Stimulated activated effector memory CD8-positive, alpha-beta T cell treated with anti-CD3 and anti-CD28 coated beads, Interleukin-12 subunit alpha, Interleukin-12 subunit beta, amount 100 ng/mL, for 72 hours (primary cell): ENCODE data around the gene BRI3BP.

Experiments
- ATAC-seq: fragments of 150-1000 bp; cut with Tn5 transposase; 2 replicates; pipeline ENCODE4 v1.10.0; 2021
- DNase-seq, 2 donors: peaks; one replicate each; pipeline ENCODE4 v3.0.0; 2021 to 2022; ENCODE audit warnings: low spot score in 2 of 2
- H3K27ac Mint-ChIP-seq: one replicate; pipeline ENCODE4 v1.8.0; 2022; ENCODE audit warnings: mild to moderate bottlenecking, mixed read lengths
- H3K36me3 Mint-ChIP-seq: one replicate; pipeline ENCODE4 v1.8.0; 2022; ENCODE audit warnings: mild to moderate bottlenecking, mixed read lengths
- H3K4me1 Mint-ChIP-seq: one replicate; pipeline ENCODE4 v1.8.0; 2022; ENCODE audit warnings: mixed read lengths
- H3K4me3 Mint-ChIP-seq: one replicate; pipeline ENCODE4 v1.8.0; 2022; ENCODE audit warnings: mild to moderate bottlenecking, mixed read lengths
- H3K9me3 Mint-ChIP-seq: one replicate; pipeline ENCODE4 v1.8.0; 2022; ENCODE audit warnings: mixed read lengths

BRI3BP gene

DNA sequence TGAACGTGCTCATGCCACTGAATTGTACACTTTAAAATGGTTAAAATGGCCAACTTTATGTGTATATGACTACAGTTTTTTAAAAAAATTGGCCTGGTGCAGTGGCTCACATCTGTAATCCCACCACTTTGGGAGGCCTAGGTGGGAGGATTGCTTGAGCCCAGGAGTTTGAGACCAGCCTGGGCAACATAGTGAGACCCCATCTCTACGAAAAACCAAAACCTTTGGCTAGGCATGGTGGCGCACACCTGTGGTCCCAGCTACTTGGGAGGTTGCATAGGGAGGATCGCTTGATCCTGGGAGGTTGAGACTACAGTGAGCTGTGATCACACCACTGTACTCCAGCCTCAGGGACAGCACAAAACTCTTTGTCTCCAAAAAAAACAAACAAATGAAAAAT, 5.3 kb downstream of the BRI3BP start:
- no peaks in the 10 kb centered on the region for H3K9me3 Mint-ChIP-seq
- no peak for ATAC-seq
- H3K4me1 Mint-ChIP-seq: peaks cover 20% of the 10 kb centered on the region
- H3K4me3 Mint-ChIP-seq: no peak overlapping the region
- peaks cover 28% of the 10 kb centered on the region for H3K36me3 Mint-ChIP-seq
- no peak overlapping the region for H3K27ac Mint-ChIP-seq
- DNase-seq: no peak

DNA sequence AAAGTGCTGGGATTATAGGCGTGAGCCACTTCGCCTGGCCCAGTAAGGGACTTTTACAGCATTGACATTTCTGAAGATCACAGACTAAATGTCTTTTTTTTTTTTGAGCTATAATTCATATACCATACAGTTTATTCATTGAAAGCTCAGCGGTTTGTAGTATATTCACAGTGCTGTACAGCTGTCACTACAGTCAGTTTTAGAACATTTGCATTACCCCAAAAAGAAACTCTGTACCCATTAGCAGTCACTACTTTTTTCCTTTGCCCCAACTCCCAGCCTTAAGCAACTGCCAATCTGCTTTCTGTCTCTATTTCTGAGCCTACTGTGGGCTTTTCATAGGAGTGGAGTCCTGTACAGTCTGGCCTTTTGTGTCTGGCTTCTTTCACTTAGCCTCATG, 8.2 kb downstream of the BRI3BP start:
- Mint-ChIP-seq H3K4me3 (no peak overlapping the region), H3K36me3 (peaks cover 26% of the 10 kb centered on the region), H3K4me1 (peaks cover 6% of the 10 kb centered on the region), H3K9me3 (no peaks in the 10 kb centered on the region), H3K27ac (no peak overlapping the region)
- DNase-seq: no peak
- ATAC-seq: no peak

GRCh38 chr12:125003021-125003420, 9.6 kb downstream of the BRI3BP start:
- Mint-ChIP-seq H3K27ac (no peak overlapping the region), H3K9me3 (no peaks in the 10 kb centered on the region), H3K4me1 (peaks cover 16% of the 10 kb centered on the region), H3K36me3 (peaks cover 31% of the 10 kb centered on the region), H3K4me3 (no peak overlapping the region)
- ATAC-seq (no peak), DNase-seq (no peak)

GRCh38 chr12:125004621-125005020, 11.2 kb downstream of the BRI3BP start:
- H3K27ac Mint-ChIP-seq: no peak overlapping the region
- H3K4me1 Mint-ChIP-seq: peaks cover 16% of the 10 kb centered on the region
- DNase-seq (no peak), ATAC-seq (no peak)
- no peaks in the 10 kb centered on the region for H3K9me3 Mint-ChIP-seq
- no peak overlapping the region for H3K4me3 Mint-ChIP-seq
- peaks cover 34% of the 10 kb centered on the region for H3K36me3 Mint-ChIP-seq

DNA sequence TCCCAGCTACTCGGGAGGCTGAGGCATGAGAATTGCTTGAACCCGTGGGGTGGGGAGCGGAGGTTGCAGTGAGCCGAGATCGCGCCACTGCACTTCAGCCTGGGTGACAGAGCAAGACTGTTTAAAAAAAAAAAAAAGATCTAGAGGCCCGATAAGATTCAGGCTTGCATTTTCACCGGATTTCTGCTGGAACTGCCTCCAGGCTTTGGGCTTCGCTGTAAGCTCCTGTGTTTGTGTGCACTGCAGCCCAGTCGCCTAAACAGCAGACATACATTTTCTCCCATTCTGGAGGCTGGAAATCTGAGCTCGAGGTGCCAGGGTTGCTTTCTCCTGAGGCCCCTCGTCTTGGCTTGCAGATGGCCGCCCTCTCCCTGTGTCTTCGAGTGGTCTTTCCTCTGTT, 12.2 kb downstream of the BRI3BP start:
- no peak overlapping the region for H3K4me3 Mint-ChIP-seq
- peaks cover 16% of the 10 kb centered on the region for H3K4me1 Mint-ChIP-seq

GRCh38 chr12:125006365-125006764, 12.9 kb downstream of the BRI3BP start:
- Mint-ChIP-seq H3K4me3 (no peak overlapping the region), H3K4me1 (peaks cover 16% of the 10 kb centered on the region), H3K36me3 (peaks cover 21% of the 10 kb centered on the region), H3K9me3 (no peaks in the 10 kb centered on the region), H3K27ac (no peak overlapping the region)
- ATAC-seq (no peak), DNase-seq (no peak)

More for the DNA sequence above, 12.2 kb downstream of the BRI3BP start:
- no peak for ATAC-seq
- H3K27ac Mint-ChIP-seq: no peak overlapping the region
- DNase-seq: no peak
- peaks cover 24% of the 10 kb centered on the region for H3K36me3 Mint-ChIP-seq
- H3K9me3 Mint-ChIP-seq: no peaks in the 10 kb centered on the region

- DNase-seq (no peak), ATAC-seq (no peak)
- H3K27ac Mint-ChIP-seq: no peak overlapping the region
- H3K4me1 Mint-ChIP-seq: no peaks in the 10 kb centered on the region
- H3K36me3 Mint-ChIP-seq: peaks cover 38% of the 10 kb centered on the region
- no peaks in the 10 kb centered on the region for H3K9me3 Mint-ChIP-seq
- no peak overlapping the region for H3K4me3 Mint-ChIP-seq
These were observed 20.5 kb downstream of the BRI3BP start for GRCh38 chr12:125013816-125014442.

- Mint-ChIP-seq H3K9me3 (no peaks in the 10 kb centered on the region), H3K36me3 (peaks cover 44% of the 10 kb centered on the region), H3K27ac (no peak overlapping the region), H3K4me1 (no peaks in the 10 kb centered on the region), H3K4me3 (no peak overlapping the region)
- ATAC-seq (no peak), DNase-seq (no peak)
These were observed 21.1 kb downstream of the BRI3BP start for GRCh38 chr12:125014526-125014925.

DNA sequence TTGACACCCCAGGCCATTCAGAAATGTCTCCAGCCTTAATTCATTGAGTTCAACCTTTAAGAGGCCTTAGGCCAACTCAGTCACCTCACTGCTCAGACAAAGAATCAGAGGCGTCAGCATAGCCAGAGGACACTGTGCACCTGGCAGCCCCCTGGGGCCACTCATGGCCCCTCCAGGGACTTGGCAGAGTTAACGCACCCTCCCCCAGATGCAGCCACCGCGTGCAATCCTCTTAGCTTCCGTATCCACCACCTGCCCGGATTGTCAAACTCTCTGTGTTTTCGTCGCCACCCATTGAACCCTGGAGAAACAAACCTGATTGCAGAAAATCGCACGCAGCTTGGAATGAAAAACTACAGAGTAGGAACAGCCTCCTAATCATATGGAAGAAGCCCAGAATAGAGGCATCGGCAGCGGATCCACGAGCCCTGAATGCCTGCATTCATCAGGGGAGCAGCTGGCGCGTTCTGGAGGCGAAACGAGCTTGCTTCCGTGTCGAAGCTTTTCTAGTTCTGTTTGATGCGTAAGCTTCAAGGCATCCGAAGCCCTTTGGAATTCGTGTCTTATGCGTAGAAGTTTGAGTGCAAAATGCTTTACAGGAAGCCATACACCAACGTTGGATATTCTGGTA, 22.4 kb downstream of the BRI3BP start:
- Mint-ChIP-seq H3K27ac (no peak overlapping the region), H3K36me3 (peaks cover 45% of the 10 kb centered on the region), H3K9me3 (no peaks in the 10 kb centered on the region), H3K4me1 (no peaks in the 10 kb centered on the region), H3K4me3 (no peak overlapping the region)
- ATAC-seq (no peak), DNase-seq (no peak)

DNA sequence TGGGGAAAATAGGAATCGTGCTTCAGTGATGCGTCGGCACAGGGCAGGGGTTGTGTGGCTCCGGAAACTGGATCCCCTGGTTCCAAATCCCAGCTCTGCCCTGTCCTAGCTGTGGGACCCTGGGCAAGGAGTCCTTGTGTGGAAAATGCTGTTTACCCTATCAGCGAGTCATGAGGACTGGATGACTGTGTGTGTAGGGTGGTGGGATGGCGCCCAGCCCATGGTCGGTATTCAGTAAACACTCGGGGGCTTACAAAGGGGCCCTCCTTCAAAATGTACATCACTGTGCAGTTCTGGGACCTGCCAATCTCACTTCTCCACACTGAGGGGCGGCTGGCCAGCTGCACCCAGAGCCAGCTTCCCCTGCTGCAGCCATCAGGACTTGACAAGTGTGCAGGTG, 24.4 kb downstream of the BRI3BP start:
- no peaks in the 10 kb centered on the region for H3K4me1 Mint-ChIP-seq
- DNase-seq (no peak), ATAC-seq (no peak)
- no peaks in the 10 kb centered on the region for H3K9me3 Mint-ChIP-seq
- peaks cover 39% of the 10 kb centered on the region for H3K36me3 Mint-ChIP-seq
- no peak overlapping the region for H3K4me3 Mint-ChIP-seq
- no peak overlapping the region for H3K27ac Mint-ChIP-seq

GRCh38 chr12:125018356-125018755, 24.9 kb downstream of the BRI3BP start:
- H3K36me3 Mint-ChIP-seq: peaks cover 35% of the 10 kb centered on the region
- DNase-seq: no peak
- H3K9me3 Mint-ChIP-seq: no peaks in the 10 kb centered on the region

GRCh38 chr12:125021096-125021495, 27.7 kb downstream of the BRI3BP start:
- ATAC-seq: no peak
- no peak for DNase-seq
- H3K36me3 Mint-ChIP-seq: peaks cover 38% of the 10 kb centered on the region
- H3K4me1 Mint-ChIP-seq: no peaks in the 10 kb centered on the region
- H3K9me3 Mint-ChIP-seq: no peaks in the 10 kb centered on the region
- H3K4me3 Mint-ChIP-seq: no peak overlapping the region
- no peak overlapping the region for H3K27ac Mint-ChIP-seq

More at GRCh38 chr12:125018356-125018755, 24.9 kb downstream of the BRI3BP start:
- no peak for ATAC-seq
- Mint-ChIP-seq H3K4me3 (no peak overlapping the region), H3K4me1 (no peaks in the 10 kb centered on the region), H3K27ac (no peak overlapping the region)

GRCh38 chr12:125021771-125022170, 28.3 kb downstream of the BRI3BP start:
- peaks cover 40% of the 10 kb centered on the region for H3K36me3 Mint-ChIP-seq
- H3K27ac Mint-ChIP-seq: no peak overlapping the region
- no peaks in the 10 kb centered on the region for H3K4me1 Mint-ChIP-seq

DNA sequence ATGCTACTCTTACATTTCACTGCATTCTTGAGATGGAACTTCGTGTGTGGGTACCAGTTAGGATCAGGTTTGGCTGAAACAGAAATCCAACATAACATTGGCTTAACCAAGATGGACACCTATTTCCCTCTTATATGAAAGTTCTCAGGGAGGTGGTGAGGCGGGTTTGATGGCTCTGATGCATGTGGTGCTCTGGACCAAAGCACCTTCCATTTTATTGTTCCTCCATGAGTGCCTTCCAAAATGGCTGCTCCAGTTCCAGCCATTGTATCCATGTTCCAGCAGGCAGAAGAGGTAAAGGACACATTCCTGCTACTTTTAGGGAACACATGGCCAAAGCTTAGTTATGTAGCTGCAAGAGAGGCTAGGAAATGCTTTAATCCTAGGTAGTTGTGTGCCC, 29.6 kb downstream of the BRI3BP start:
- ATAC-seq: no peak
- DNase-seq: no peak
- H3K4me1 Mint-ChIP-seq: no peaks in the 10 kb centered on the region
- H3K9me3 Mint-ChIP-seq: no peaks in the 10 kb centered on the region
- no peak overlapping the region for H3K4me3 Mint-ChIP-seq
- H3K27ac Mint-ChIP-seq: no peak overlapping the region
- peaks cover 39% of the 10 kb centered on the region for H3K36me3 Mint-ChIP-seq

More at GRCh38 chr12:125021771-125022170, 28.3 kb downstream of the BRI3BP start:
- no peak for DNase-seq
- H3K4me3 Mint-ChIP-seq: no peak overlapping the region
- no peak for ATAC-seq
- no peaks in the 10 kb centered on the region for H3K9me3 Mint-ChIP-seq

GRCh38 chr12:125024949-125025563, 31.6 kb downstream of the BRI3BP start:
- no peak for DNase-seq
- H3K36me3 Mint-ChIP-seq: peaks cover 28% of the 10 kb centered on the region
- H3K4me3 Mint-ChIP-seq: no peak overlapping the region
- no peaks in the 10 kb centered on the region for H3K9me3 Mint-ChIP-seq
- no peak overlapping the region for H3K27ac Mint-ChIP-seq
- no peaks in the 10 kb centered on the region for H3K4me1 Mint-ChIP-seq
- no peak for ATAC-seq

GRCh38 chr12:125025606-125026235, 32.3 kb downstream of the BRI3BP start:
- no peak overlapping the region for H3K4me3 Mint-ChIP-seq
- DNase-seq: no peak
- no peak overlapping the region for H3K27ac Mint-ChIP-seq
- no peaks in the 10 kb centered on the region for H3K9me3 Mint-ChIP-seq
- peaks cover 28% of the 10 kb centered on the region for H3K36me3 Mint-ChIP-seq
- ATAC-seq: no peak
- no peaks in the 10 kb centered on the region for H3K4me1 Mint-ChIP-seq
